Measurements from ENCODE around the gene GPR17. TPM values are rescaled to one million over a fixed set of nuclear protein-coding genes. Genes with fewer than 3 reads are reported as not detected.

Gene GPR17
- total and polyA plus RNA-seq, 2 experiments from 2014 or later = 0.39 TPM; not detected in 1

GRCh38 chr2:127676906-127677305, 31.0 kb downstream of the GPR17 start:
- WGBS (ENCODE audit: low lambda C conversion rate, missing lambda C conversion rate) = 85% methylated on average over 2 of the region's 2 CpGs
- H3K9me3 ChIP-seq (ENCODE audit: low read depth) = no peaks in the 10 kb centered on the region
- DNase-seq (ENCODE audit: low spot score) = no peak
- peaks cover 10% of the 10 kb centered on the region for H3K4me1 ChIP-seq (ENCODE audit: insufficient read depth)
- H4K20me1 ChIP-seq (ENCODE audit: insufficient read depth, poor library complexity, severe bottlenecking) = no peaks in the 10 kb centered on the region
- H3K27ac ChIP-seq = no peak overlapping the region
- no peak overlapping the region for H3K4me2 ChIP-seq
- H3K79me2 ChIP-seq = no peaks in the 10 kb centered on the region
- H3K27me3 ChIP-seq = peaks cover 38% of the 10 kb centered on the region
- TF ChIP-seq EZH2 (IDR thresholded peaks at IDR 0.05; ENCODE audit: borderline replicate concordance) = no peak
- TF ChIP-seq EZH2phosphoT487 (IDR thresholded peaks at IDR 0.05; ENCODE audit: low read depth, severe bottlenecking, unreplicated experiment) = no peak
- no peak for TF ChIP-seq CTCF (IDR thresholded peaks at IDR 0.05; ENCODE audit: poor library complexity)
- no peak overlapping the region for H3K4me3 ChIP-seq
- H3K36me3 ChIP-seq (replicated peaks; ENCODE audit: insufficient read depth, low read depth) = no peaks in the 10 kb centered on the region
- no peaks in the 10 kb centered on the region for H3K9me2 ChIP-seq (replicated peaks; ENCODE audit: insufficient read depth)
- H2AFZ ChIP-seq = no peak overlapping the region

- Histone ChIP-seq H3K4me2 (no peak overlapping the region), H2AFZ (no peak overlapping the region), H4K20me1 (ENCODE audit: insufficient read depth, poor library complexity, severe bottlenecking) (no peaks in the 10 kb centered on the region), H3K27me3 (peaks cover 38% of the 10 kb centered on the region), H3K4me1 (ENCODE audit: insufficient read depth) (peaks cover 24% of the 10 kb centered on the region), H3K27ac (no peak overlapping the region), H3K79me2 (no peaks in the 10 kb centered on the region), H3K9me2 (replicated peaks; ENCODE audit: insufficient read depth) (no peaks in the 10 kb centered on the region), H3K4me3 (no peak overlapping the region), H3K9me3 (ENCODE audit: low read depth) (no peaks in the 10 kb centered on the region), H3K36me3 (replicated peaks; ENCODE audit: insufficient read depth, low read depth) (no peaks in the 10 kb centered on the region)
- DNase-seq (ENCODE audit: low spot score) = no peak
- 82% methylated on average over 10 of the region's 10 CpGs for WGBS (ENCODE audit: low lambda C conversion rate, missing lambda C conversion rate)
- no peak for TF ChIP-seq EZH2 (IDR thresholded peaks at IDR 0.05; ENCODE audit: borderline replicate concordance)
Measured at GRCh38 chr2:127678531-127678930, 32.6 kb downstream of the GPR17 start.

GRCh38 chr2:127678991-127679390, 33.0 kb downstream of the GPR17 start:
- TF ChIP-seq EZH2 (IDR thresholded peaks at IDR 0.05; ENCODE audit: borderline replicate concordance) = no peak
- no peak for TF ChIP-seq EZH2phosphoT487 (IDR thresholded peaks at IDR 0.05; ENCODE audit: low read depth, severe bottlenecking, unreplicated experiment)
- TF ChIP-seq CTCF (IDR thresholded peaks at IDR 0.05; ENCODE audit: poor library complexity) = no peak
- peaks cover 38% of the 10 kb centered on the region for H3K27me3 ChIP-seq
- WGBS (ENCODE audit: low lambda C conversion rate, missing lambda C conversion rate) = 88% methylated on average over 5 of the region's 6 CpGs

GRCh38 chr2:127679680-127680361, 33.9 kb downstream of the GPR17 start:
- Histone ChIP-seq H3K9me3 (ENCODE audit: low read depth) (no peaks in the 10 kb centered on the region), H3K79me2 (no peaks in the 10 kb centered on the region), H4K20me1 (ENCODE audit: insufficient read depth, poor library complexity, severe bottlenecking) (no peaks in the 10 kb centered on the region), H3K4me1 (ENCODE audit: insufficient read depth) (peaks cover 36% of the 10 kb centered on the region), H3K4me3 (no peak overlapping the region), H3K36me3 (replicated peaks; ENCODE audit: insufficient read depth, low read depth) (no peaks in the 10 kb centered on the region), H3K27me3 (peaks cover 29% of the 10 kb centered on the region), H3K4me2 (no peak overlapping the region), H3K9me2 (replicated peaks; ENCODE audit: insufficient read depth) (no peaks in the 10 kb centered on the region), H2AFZ (no peak overlapping the region), H3K27ac (no peak overlapping the region)
- TF ChIP-seq EZH2phosphoT487 (IDR thresholded peaks at IDR 0.05; ENCODE audit: low read depth, severe bottlenecking, unreplicated experiment) (no peak), CTCF (IDR thresholded peaks at IDR 0.05; ENCODE audit: poor library complexity) (no peak), EZH2 (IDR thresholded peaks at IDR 0.05; ENCODE audit: borderline replicate concordance) (no peak)
- 90% methylated on average over 15 of the region's 15 CpGs for WGBS (ENCODE audit: low lambda C conversion rate, missing lambda C conversion rate)
- no peak for DNase-seq (ENCODE audit: low spot score)

More at GRCh38 chr2:127678991-127679390, 33.0 kb downstream of the GPR17 start:
- DNase-seq (ENCODE audit: low spot score) = no peak
- Histone ChIP-seq H3K36me3 (replicated peaks; ENCODE audit: insufficient read depth, low read depth) (no peaks in the 10 kb centered on the region), H3K4me3 (no peak overlapping the region), H3K27ac (no peak overlapping the region), H3K9me3 (ENCODE audit: low read depth) (no peaks in the 10 kb centered on the region), H3K9me2 (replicated peaks; ENCODE audit: insufficient read depth) (no peaks in the 10 kb centered on the region), H3K4me2 (no peak overlapping the region), H4K20me1 (ENCODE audit: insufficient read depth, poor library complexity, severe bottlenecking) (no peaks in the 10 kb centered on the region), H3K4me1 (ENCODE audit: insufficient read depth) (peaks cover 28% of the 10 kb centered on the region), H3K79me2 (no peaks in the 10 kb centered on the region), H2AFZ (no peak overlapping the region)
